Neutrophil (primary cell): ENCODE measurements around the gene OVOL1.

Experiments used
- H3K27ac ChIP-seq: fragments of 200-600 bp; sonication (generic); 2 replicates; pipeline ENCODE4 v1.5.1; 2016; ENCODE audit warnings: mild to moderate bottlenecking, moderate library complexity
- H3K27me3 ChIP-seq: fragments of 200-600 bp; sonication (generic); 2 replicates; pipeline ENCODE4 v1.6.0; 2016; ENCODE audit warnings: mild to moderate bottlenecking
- H3K36me3 ChIP-seq: fragments of 200-600 bp; sonication (generic); 2 replicates; pipeline ENCODE4 v1.5.1; 2017
- H3K4me1 ChIP-seq, 2 experiments: fragments of 200-600 bp in 1 of 2; sonication (generic) in 1 of 2; 1 replicate in 1 of 2; 2 replicates in 1 of 2; pipeline versions ENCODE4 v1.5.1 to v1.6.1; 2013 to 2016; ENCODE audit warnings: low read depth in 1 of 2, low read length in 1 of 2, mild to moderate bottlenecking in 1 of 2, moderate library complexity in 1 of 2; ENCODE audit not compliant: control insufficient read depth in 1 of 2, insufficient read depth in 1 of 2
- H3K4me3 ChIP-seq, 2 experiments: fragments of 200-600 bp in 1 of 2; sonication (generic) in 1 of 2; 1 replicate in 1 of 2; 2 replicates in 1 of 2; pipeline ENCODE4 v1.5.1; 2013 to 2016; ENCODE audit warnings: low read depth in 1 of 2, low read length in 1 of 2, mild to moderate bottlenecking in 1 of 2, moderate library complexity in 1 of 2
- H3K9me3 ChIP-seq: fragments of 200-600 bp; sonication (generic); 2 replicates; pipeline ENCODE4 v1.5.1; 2016
- CTCF ChIP-seq: fragments of 200-600 bp; sonication (generic); IDR thresholded peaks from 2 replicates; pipeline ENCODE4 v1.5.1; 2016; ENCODE audit warnings: antibody characterized with exemption

Gene OVOL1

DNA sequence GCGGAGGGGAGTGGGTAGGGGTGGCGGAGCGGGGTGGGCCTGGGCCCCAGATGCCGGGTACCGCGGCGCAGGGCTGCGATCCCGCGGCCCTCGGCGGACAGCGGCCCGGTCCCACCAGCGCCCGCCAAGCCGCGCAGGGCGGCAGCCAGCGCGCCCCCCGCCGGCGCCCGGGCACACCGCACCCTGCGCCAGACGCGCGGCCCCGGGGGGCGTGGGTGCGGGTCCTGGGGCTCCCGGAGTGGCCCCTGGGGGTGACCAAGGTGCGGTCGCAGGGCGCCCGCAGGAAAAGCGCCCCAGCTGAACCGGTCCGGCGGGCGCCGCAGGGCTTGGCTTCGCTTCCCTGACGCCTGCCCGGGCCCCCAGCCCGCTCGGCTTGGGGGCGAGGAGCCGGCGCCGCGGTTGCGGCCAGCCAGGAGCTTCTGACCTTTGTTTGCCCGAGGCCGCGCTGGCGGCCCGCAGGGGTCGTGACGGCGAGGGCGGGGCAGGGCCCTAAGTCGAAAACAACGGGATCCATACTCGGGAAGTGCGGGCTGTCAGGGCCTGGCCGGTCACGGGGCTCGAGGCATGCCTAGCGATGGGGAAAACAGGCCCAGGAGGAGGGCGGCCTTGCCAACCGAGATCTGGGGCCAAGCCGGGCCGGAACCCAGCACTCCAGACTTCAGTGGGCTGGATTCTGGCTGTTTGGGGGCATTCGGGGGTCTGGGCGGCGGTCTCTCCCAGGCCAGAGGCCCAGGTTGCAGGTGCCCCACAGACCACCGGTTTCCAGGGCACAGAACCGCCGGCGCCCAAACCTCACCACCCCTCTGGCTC, 5.5 kb upstream of the OVOL1 start:
- peak overlapping the region; percentile 76 to 94 for H3K4me3 ChIP-seq
- H3K27me3 ChIP-seq = peaks cover 29% of the 10 kb centered on the region
- peaks cover 51% of the 10 kb centered on the region in 2 experiments for H3K4me1 ChIP-seq
- TF ChIP-seq CTCF = peak; percentile 63
- H3K9me3 ChIP-seq = no peaks in the 10 kb centered on the region
- peak overlapping the region; percentile 98 for H3K27ac ChIP-seq
- peaks cover 33% of the 10 kb centered on the region for H3K36me3 ChIP-seq

- H3K36me3 ChIP-seq = peaks cover 27% of the 10 kb centered on the region
- no peaks in the 10 kb centered on the region for H3K9me3 ChIP-seq
- H3K4me3 ChIP-seq = peak overlapping the region; percentile 76 to 94
- peaks cover 37% of the 10 kb centered on the region for H3K27me3 ChIP-seq
- H3K27ac ChIP-seq = peak overlapping the region; percentile 98
- TF ChIP-seq CTCF = no peak
- peaks cover 48 to 51% of the 10 kb centered on the region in 2 experiments for H3K4me1 ChIP-seq
Observed at GRCh38 chr11:65781962-65782815, 4.7 kb upstream of the OVOL1 start.

GRCh38 chr11:65782816-65783228, 4.0 kb upstream of the OVOL1 start:
- Histone ChIP-seq H3K9me3 (no peaks in the 10 kb centered on the region), H3K4me3 (no peak overlapping the region), H3K27me3 (peaks cover 44% of the 10 kb centered on the region), H3K27ac (no peak overlapping the region), H3K4me1 (peaks cover 46 to 50% of the 10 kb centered on the region in 2 experiments), H3K36me3 (peaks cover 21% of the 10 kb centered on the region)
- TF ChIP-seq CTCF = no peak

- H3K4me1 ChIP-seq = peaks cover 35 to 41% of the 10 kb centered on the region in 2 experiments
- H3K9me3 ChIP-seq = no peaks in the 10 kb centered on the region
- H3K4me3 ChIP-seq = no peak overlapping the region
- peaks cover 70% of the 10 kb centered on the region for H3K27me3 ChIP-seq
- H3K27ac ChIP-seq = no peak overlapping the region
- H3K36me3 ChIP-seq = no peaks in the 10 kb centered on the region
- TF ChIP-seq CTCF = no peak
Observed at GRCh38 chr11:65785319-65786007, 1.4 kb upstream of the OVOL1 start.

DNA sequence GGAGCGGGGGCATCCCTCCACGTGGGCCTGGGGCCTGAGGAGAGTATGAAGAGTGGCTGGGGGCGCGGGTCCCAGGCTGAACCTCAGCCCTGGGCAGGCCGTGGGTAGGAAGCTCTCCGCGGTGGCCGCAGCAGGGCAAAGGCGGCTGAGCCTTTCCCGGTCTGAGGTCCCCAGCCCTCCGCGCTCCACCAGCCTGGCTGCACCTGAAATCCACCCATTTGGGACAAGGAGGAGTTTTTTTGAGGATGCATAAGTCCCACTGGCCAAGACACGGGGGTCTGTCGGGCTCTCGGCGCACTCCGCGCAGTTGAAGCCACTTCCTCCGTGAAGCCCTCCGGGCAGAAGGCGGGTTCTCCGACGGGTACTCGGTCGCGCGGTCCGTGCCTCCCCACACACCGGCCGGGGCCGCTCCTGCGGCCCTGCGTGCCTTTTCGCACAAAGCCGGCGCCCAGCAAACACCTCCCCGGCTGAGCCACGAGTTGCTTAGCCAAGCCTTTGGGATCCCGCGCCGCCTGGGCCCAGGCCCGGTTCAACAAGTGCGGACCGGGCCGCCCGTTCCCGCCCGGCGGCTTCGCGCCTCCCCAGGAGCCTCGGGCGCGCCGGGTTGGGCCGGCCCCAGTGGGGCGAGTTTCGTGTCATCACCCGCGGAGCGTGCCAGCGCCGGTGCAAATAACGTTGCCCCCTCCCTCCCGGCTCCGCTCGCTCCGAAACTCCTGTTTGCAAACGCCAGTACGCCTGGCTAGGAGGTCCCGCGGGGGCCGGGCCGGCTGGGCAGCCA, 666 bp upstream of the OVOL1 start:
- Histone ChIP-seq H3K27me3 (peaks cover 77% of the 10 kb centered on the region), H3K9me3 (no peaks in the 10 kb centered on the region), H3K4me3 (peak overlapping the region; percentile 38 to 74), H3K27ac (no peak overlapping the region), H3K36me3 (no peaks in the 10 kb centered on the region), H3K4me1 (peaks cover 35 to 42% of the 10 kb centered on the region in 2 experiments)
- TF ChIP-seq CTCF = no peak
